D721Med (cell line): ENCODE data around the gene SLC6A9.

Experiments
- DNase-seq: peaks from one replicate; pipeline ENCODE4 v3.0.0; 2011; ENCODE audit warnings: low spot score; ENCODE audit not compliant: insufficient read length
- FAIRE-seq: peaks from 2 replicates; lab custom pipeline; 2011; peaks lifted over from hg19 to GRCh38; lab: Jason Lieb, UNC
- CTCF ChIP-seq: IDR thresholded peaks from 2 replicates; pipeline ENCODE4 v1.5.1; 2012; ENCODE audit warnings: mild to moderate bottlenecking, control low read depth; ENCODE audit not compliant: insufficient read depth; ENCODE audit errors: missing control alignments

Gene SLC6A9

GRCh38 chr1:43952731-43953346 lies 78.4 kb downstream of the SLC6A9 start:
- DNase-seq (peak; percentile 90), FAIRE-seq (peak; percentile 96)
- no peak for TF ChIP-seq CTCF

GRCh38 chr1:43951021-43951985 lies 80.0 kb downstream of the SLC6A9 start:
- DNase-seq, result no peak
- no peak for TF ChIP-seq CTCF
- FAIRE-seq, result peak; percentile 82

- no peak for TF ChIP-seq CTCF
- no peak for FAIRE-seq
- no peak for DNase-seq
These were observed 81.6 kb downstream of the SLC6A9 start for GRCh38 chr1:43949678-43950077.

GRCh38 chr1:43947874-43948437 lies 83.3 kb downstream of the SLC6A9 start:
- TF ChIP-seq CTCF, result no peak
- DNase-seq (no peak), FAIRE-seq (no peak)

- FAIRE-seq, result no peak
- TF ChIP-seq CTCF, result no peak
- no peak for DNase-seq
These were observed 84.0 kb downstream of the SLC6A9 start for GRCh38 chr1:43947061-43947873.
